ENCODE data around the gene YARS1.

DNA sequence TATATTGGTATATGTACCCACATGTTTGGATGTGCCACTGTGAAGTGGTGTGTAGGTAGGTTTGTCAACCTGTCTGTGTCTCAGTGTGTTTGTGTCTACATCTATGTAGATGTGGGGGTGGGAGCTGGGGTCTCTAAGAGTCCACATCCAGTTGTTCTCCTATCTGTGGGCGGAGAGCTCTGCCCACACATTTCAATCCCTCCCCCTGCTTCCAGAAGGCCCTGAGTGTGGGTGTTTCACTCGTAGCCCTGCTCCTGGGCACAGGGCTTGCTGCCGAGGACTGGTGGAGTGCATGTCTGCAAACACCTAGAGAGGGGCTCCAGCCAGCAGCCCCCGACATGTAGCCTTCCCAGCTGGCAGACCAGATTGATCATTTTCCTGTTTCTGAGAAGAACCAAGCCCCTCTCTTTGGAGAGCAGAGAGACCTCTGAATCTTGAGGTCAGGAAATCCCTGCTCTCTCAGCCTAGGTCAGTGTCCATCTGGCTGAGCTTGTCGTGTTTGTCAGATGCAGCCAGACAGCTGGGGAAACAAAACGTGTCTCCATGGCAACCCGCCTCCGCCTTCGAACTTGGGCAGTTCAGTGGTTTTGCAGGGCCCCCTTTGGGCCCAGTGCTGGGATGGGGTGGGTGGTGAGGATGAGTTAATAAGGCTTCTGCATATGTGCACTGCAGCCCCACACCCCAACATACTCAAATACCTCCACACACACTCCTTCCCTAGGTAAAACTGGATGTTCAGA is 83.4 kb downstream of the YARS1 start:
- TF ChIP-seq, protein P1, sequence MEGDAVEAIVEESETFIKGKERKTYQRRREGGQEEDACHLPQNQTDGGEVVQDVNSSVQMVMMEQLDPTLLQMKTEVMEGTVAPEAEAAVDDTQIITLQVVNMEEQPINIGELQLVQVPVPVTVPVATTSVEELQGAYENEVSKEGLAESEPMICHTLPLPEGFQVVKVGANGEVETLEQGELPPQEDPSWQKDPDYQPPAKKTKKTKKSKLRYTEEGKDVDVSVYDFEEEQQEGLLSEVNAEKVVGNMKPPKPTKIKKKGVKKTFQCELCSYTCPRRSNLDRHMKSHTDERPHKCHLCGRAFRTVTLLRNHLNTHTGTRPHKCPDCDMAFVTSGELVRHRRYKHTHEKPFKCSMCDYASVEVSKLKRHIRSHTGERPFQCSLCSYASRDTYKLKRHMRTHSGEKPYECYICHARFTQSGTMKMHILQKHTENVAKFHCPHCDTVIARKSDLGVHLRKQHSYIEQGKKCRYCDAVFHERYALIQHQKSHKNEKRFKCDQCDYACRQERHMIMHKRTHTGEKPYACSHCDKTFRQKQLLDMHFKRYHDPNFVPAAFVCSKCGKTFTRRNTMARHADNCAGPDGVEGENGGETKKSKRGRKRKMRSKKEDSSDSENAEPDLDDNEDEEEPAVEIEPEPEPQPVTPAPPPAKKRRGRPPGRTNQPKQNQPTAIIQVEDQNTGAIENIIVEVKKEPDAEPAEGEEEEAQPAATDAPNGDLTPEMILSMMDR (conservative IDR thresholded peaks at IDR 0.05), result no peak
- TF ChIP-seq EZH2 (IDR thresholded peaks at IDR 0.05; ENCODE audit: low read depth), result no peak

Data from PC-9 (cell line).